Astrocyte (in vitro differentiated cells and primary cell): ENCODE data around the gene ACTR5. TPM values are rescaled to one million over a fixed set of nuclear protein-coding genes. Genes with fewer than 3 reads are reported as not detected.

ENCODE experiments used
- DNase-seq: peaks from one replicate; pipeline ENCODE4 v3.0.0-alpha.2; 2010; ENCODE audit warnings: low read depth
- FAIRE-seq: peaks from 2 replicates; lab custom pipeline; 2011; peaks lifted over from hg19 to GRCh38; lab: Jason Lieb, UNC
- H2AFZ ChIP-seq: 2 replicates; pipeline ENCODE4 v1.6.0; 2012; ENCODE audit warnings: low read depth, low read length, inconsistent platforms
- H3K27ac ChIP-seq: 2 replicates; pipeline ENCODE4 v1.5.1; 2011; ENCODE audit warnings: low read depth, low read length, inconsistent platforms
- H3K27me3 ChIP-seq: 2 replicates; pipeline ENCODE4 v1.6.0; 2011; ENCODE audit warnings: low read length, inconsistent platforms; ENCODE audit not compliant: insufficient read depth
- H3K36me3 ChIP-seq: 2 replicates; pipeline ENCODE4 v1.5.1; 2011; ENCODE audit warnings: low read length, inconsistent platforms; ENCODE audit not compliant: insufficient read depth
- H3K4me1 ChIP-seq: 2 replicates; pipeline ENCODE4 v1.5.1; 2011; ENCODE audit warnings: low read length, inconsistent platforms; ENCODE audit not compliant: insufficient read depth
- H3K4me2 ChIP-seq: 2 replicates; pipeline ENCODE4 v1.6.0; 2012; ENCODE audit warnings: low read length, inconsistent platforms
- H3K4me3 ChIP-seq: 2 replicates; pipeline ENCODE4 v1.5.1; 2011; ENCODE audit warnings: low read depth, mild to moderate bottlenecking, low read length, inconsistent platforms; ENCODE audit not compliant: insufficient read depth
- H3K79me2 ChIP-seq: 2 replicates; pipeline ENCODE4 v1.6.0; 2012; ENCODE audit warnings: mild to moderate bottlenecking, low read length, inconsistent platforms; ENCODE audit not compliant: insufficient read depth
- H3K9ac ChIP-seq: 2 replicates; pipeline ENCODE4 v1.6.0; 2012; ENCODE audit warnings: mild to moderate bottlenecking, low read length, inconsistent platforms
- H3K9me3 ChIP-seq: 2 replicates; pipeline ENCODE4 v1.5.1; 2012; ENCODE audit warnings: low read depth, mild to moderate bottlenecking, low read length, inconsistent platforms; ENCODE audit not compliant: insufficient read depth
- H4K20me1 ChIP-seq: 2 replicates; pipeline ENCODE4 v1.6.0; 2012; ENCODE audit warnings: low read length, inconsistent platforms; ENCODE audit not compliant: insufficient read depth
- H3K27ac Mint-ChIP-seq: one replicate; pipeline ENCODE4 v1.8.0; 2021; ENCODE audit warnings: mild to moderate bottlenecking, mixed read lengths; ENCODE audit not compliant: unreplicated experiment
- H3K27me3 Mint-ChIP-seq: one replicate; pipeline ENCODE4 v1.8.0; 2021; ENCODE audit warnings: low read depth, mixed read lengths; ENCODE audit not compliant: unreplicated experiment
- H3K36me3 Mint-ChIP-seq: one replicate; pipeline ENCODE4 v1.8.0; 2021; ENCODE audit warnings: low read depth, mixed read lengths; ENCODE audit not compliant: unreplicated experiment
- H3K4me1 Mint-ChIP-seq: one replicate; pipeline ENCODE4 v1.8.0; 2021; ENCODE audit warnings: low read depth, mixed read lengths; ENCODE audit not compliant: unreplicated experiment
- H3K4me3 Mint-ChIP-seq: one replicate; pipeline ENCODE4 v1.8.0; 2021; ENCODE audit warnings: mild to moderate bottlenecking, moderate library complexity, mixed read lengths; ENCODE audit not compliant: unreplicated experiment
- H3K9me3 Mint-ChIP-seq: one replicate; pipeline ENCODE4 v1.8.0; 2021; ENCODE audit warnings: mild to moderate bottlenecking, mixed read lengths; ENCODE audit not compliant: unreplicated experiment
- EZH2 ChIP-seq: IDR thresholded peaks from 2 replicates; pipeline ENCODE4 v1.6.1; 2012; ENCODE audit warnings: mild to moderate bottlenecking, low read length, inconsistent platforms; ENCODE audit not compliant: insufficient read depth
- total RNA-seq: library from RNA; stranded (reverse); gene quantifications from 2 replicates; pipeline ENCODE4 v1.2.1, GENCODE V29; 2021
- TF ChIP-seq, protein P1 (sequence below): IDR thresholded peaks from 2 replicates; pipeline ENCODE4 v1.5.1; 2011; ENCODE audit warnings: low read depth, mild to moderate bottlenecking, inconsistent platforms, low read length, moderate library complexity; ENCODE audit not compliant: insufficient read depth

Gene ACTR5
- total RNA-seq, 1 donor from 2014 or later, result 4.0 TPM

DNA sequence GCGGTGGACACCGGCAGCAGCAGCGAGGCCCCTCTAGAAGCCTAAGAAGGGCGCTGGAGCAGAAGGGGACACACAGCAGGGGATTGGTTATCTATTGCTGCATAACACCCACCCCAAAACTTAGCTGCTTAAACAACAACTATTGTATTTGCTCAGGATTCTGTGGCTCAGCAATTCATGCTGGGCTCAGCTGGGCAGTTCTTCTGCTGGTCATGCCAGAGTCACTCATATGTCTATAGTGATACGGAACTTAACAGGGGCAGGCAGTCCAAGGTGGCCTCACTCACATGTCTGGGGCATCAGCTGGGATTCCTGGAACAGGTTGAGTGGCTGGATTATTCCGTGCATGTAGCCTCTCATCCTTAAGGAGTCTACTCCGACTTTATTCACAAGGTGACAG lies 39.6 kb downstream of the ACTR5 start:
- Histone ChIP-seq H3K9me3 (no peaks in the 10 kb centered on the region), H3K27ac (no peak overlapping the region), H3K4me3 (no peak overlapping the region), H4K20me1 (no peaks in the 10 kb centered on the region), H3K4me2 (no peak overlapping the region), H2AFZ (no peak overlapping the region), H3K4me1 (no peaks in the 10 kb centered on the region), H3K9ac (no peak overlapping the region), H3K36me3 (no peaks in the 10 kb centered on the region), H3K79me2 (no peaks in the 10 kb centered on the region), H3K27me3 (no peaks in the 10 kb centered on the region)
- Mint-ChIP-seq H3K36me3 (no peaks in the 10 kb centered on the region), H3K4me1 (peaks cover 2% of the 10 kb centered on the region), H3K27me3 (peaks cover 2% of the 10 kb centered on the region), H3K9me3 (no peaks in the 10 kb centered on the region), H3K4me3 (no peak overlapping the region), H3K27ac (no peak overlapping the region)
- DNase-seq (no peak), FAIRE-seq (no peak)
- TF ChIP-seq, protein P1, sequence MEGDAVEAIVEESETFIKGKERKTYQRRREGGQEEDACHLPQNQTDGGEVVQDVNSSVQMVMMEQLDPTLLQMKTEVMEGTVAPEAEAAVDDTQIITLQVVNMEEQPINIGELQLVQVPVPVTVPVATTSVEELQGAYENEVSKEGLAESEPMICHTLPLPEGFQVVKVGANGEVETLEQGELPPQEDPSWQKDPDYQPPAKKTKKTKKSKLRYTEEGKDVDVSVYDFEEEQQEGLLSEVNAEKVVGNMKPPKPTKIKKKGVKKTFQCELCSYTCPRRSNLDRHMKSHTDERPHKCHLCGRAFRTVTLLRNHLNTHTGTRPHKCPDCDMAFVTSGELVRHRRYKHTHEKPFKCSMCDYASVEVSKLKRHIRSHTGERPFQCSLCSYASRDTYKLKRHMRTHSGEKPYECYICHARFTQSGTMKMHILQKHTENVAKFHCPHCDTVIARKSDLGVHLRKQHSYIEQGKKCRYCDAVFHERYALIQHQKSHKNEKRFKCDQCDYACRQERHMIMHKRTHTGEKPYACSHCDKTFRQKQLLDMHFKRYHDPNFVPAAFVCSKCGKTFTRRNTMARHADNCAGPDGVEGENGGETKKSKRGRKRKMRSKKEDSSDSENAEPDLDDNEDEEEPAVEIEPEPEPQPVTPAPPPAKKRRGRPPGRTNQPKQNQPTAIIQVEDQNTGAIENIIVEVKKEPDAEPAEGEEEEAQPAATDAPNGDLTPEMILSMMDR, result no peak
- no peak for TF ChIP-seq EZH2

- no peak for FAIRE-seq
- peak; percentile 34 for DNase-seq
- no peaks in the 10 kb centered on the region for H3K9me3 ChIP-seq
- no peaks in the 10 kb centered on the region for H3K36me3 ChIP-seq
- no peak overlapping the region for H3K27ac ChIP-seq
- Mint-ChIP-seq H3K9me3 (no peaks in the 10 kb centered on the region), H3K27ac (no peak overlapping the region), H3K4me1 (peaks cover 2% of the 10 kb centered on the region), H3K27me3 (peaks cover 2% of the 10 kb centered on the region), H3K36me3 (no peaks in the 10 kb centered on the region), H3K4me3 (no peak overlapping the region)
- no peak overlapping the region for H3K4me2 ChIP-seq
- H2AFZ ChIP-seq, result no peak overlapping the region
- H4K20me1 ChIP-seq, result no peaks in the 10 kb centered on the region
- H3K4me3 ChIP-seq, result no peak overlapping the region
- H3K79me2 ChIP-seq, result no peaks in the 10 kb centered on the region
- no peaks in the 10 kb centered on the region for H3K4me1 ChIP-seq
- TF ChIP-seq, protein P1, result no peak
- no peak for TF ChIP-seq EZH2
- no peaks in the 10 kb centered on the region for H3K27me3 ChIP-seq
- H3K9ac ChIP-seq, result no peak overlapping the region
Measured at GRCh38 chr20:38789503-38790199, 41.4 kb downstream of the ACTR5 start.
